Activated T-helper 1 cell treated with anti-CD3 and anti-CD28 coated beads, Interleukin-2, amount 50 U/mL, for 16 hours (primary cell): ENCODE measurements around the gene HARS2.
"Not testable (repeated sequence)": the region's sequence is repeated elsewhere in the genome, so short reads cannot be mapped to it uniquely, and the experiment has no call there.

ENCODE experiments used
- DNase-seq, 2 donors: peaks; one replicate each; pipeline ENCODE4 v3.0.0-alpha.2; 2020; ENCODE audit warnings: low read depth in 1 of 2, low spot score in 1 of 2

HARS2 gene

GRCh38 chr5:140700177-140701144, 9.2 kb downstream of the HARS2 start, which contains the start of gene ZMAT2:
TSS of gene ZMAT2 (plus strand) at chr5:140700447. CDS start at chr5:140700461, 14 bp downstream.
- peak; percentile 80 to 86 for DNase-seq

GRCh38 chr5:140707812-140708211, 16.6 kb downstream of the HARS2 start:
- no peak for DNase-seq

GRCh38 chr5:140708787-140709186, 17.5 kb downstream of the HARS2 start:
- not testable (repeated sequence) for DNase-seq

- peak; percentile 48 to 78 for DNase-seq
Observed at GRCh38 chr5:140710899-140711552, 19.8 kb downstream of the HARS2 start.

GRCh38 chr5:140711794-140712193, 20.5 kb downstream of the HARS2 start:
- DNase-seq, result no peak

GRCh38 chr5:140713562-140714094, 22.4 kb downstream of the HARS2 start:
- DNase-seq, result no peak

- DNase-seq, result not testable (repeated sequence)
Observed at GRCh38 chr5:140716238-140716637, 25.0 kb downstream of the HARS2 start.

- DNase-seq, result no peak
Observed at GRCh38 chr5:140718266-140718592, 27.0 kb downstream of the HARS2 start.

- not testable (repeated sequence) for DNase-seq
Observed at GRCh38 chr5:140720738-140721137, 29.5 kb downstream of the HARS2 start.

- DNase-seq, result not testable (repeated sequence)
Observed at GRCh38 chr5:140721395-140721794, 30.1 kb downstream of the HARS2 start.

- peak; percentile 14 to 56 for DNase-seq
Observed at GRCh38 chr5:140725799-140726471, 34.7 kb downstream of the HARS2 start.

- no peak for DNase-seq
Observed at GRCh38 chr5:140733098-140733497, 41.8 kb downstream of the HARS2 start.

- DNase-seq, result no peak
Observed at GRCh38 chr5:140734354-140734753, 43.1 kb downstream of the HARS2 start.

- no peak for DNase-seq
Observed at GRCh38 chr5:140737486-140737885, 46.2 kb downstream of the HARS2 start.

- DNase-seq, result no peak
Observed at GRCh38 chr5:140741967-140742366, 50.7 kb downstream of the HARS2 start.
